HG02884 (cell line): Measurements from ENCODE around the gene CENPP.

Experiments
- ATAC-seq: cut with Tn5 transposase; IDR thresholded peaks from one replicate; pipeline ENCODE4 v1.9.1; 2021; ENCODE audit warnings: mild to moderate bottlenecking, moderate library complexity; ENCODE audit not compliant: unreplicated experiment

The CENPP gene

GRCh38 chr9:92422611-92423338 lies 97.0 kb downstream of the CENPP start:
- ATAC-seq: no peak

DNA sequence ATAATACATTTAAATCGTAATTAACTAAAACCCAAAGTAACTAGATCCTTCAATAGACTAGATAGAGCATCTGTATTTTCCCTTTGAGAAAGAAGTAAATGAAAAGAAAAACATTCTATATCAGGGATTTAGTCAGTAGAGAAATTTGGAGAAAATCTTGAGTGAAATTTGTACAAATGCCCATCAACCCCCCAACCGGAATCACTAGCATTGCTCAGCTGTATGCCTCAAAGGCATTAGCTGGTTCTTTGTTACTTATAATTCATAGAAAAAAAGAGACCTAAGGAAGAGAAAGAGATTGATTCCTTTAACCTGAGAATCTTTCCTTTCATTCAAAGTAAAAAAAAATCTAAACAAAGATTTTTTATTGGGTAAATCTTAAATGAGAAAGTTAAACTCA lies 97.9 kb downstream of the CENPP start:
- ATAC-seq: no peak

GRCh38 chr9:92424340-92424739 lies 98.6 kb downstream of the CENPP start, which contains the start of gene OMD:
OMD (minus strand) TSS chr9:92424471; CDS start chr9:92417558, 6,913 bp downstream.
- ATAC-seq: no peak

DNA sequence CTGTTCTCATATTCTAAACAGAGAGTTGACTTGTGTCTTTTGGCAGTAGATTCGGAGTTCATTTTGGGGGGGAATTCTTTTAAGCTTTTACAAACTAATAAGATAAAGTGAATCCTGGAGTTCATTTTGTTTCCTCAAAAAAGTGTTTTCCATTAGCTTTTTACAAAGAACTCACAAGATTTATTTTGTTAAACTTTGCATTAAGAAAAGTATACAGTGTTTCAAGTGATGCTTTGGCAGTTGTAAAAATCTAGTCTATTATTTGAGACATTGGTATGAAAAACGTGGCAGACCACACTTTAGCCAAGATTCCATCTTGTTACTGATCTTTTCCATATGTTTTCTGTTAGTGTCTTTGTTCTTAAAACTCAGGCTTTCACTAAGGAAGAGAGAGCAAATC lies 99.7 kb downstream of the CENPP start:
- no peak for ATAC-seq

- ATAC-seq: no peak
Observed at GRCh38 chr9:92426501-92427145, 100.9 kb downstream of the CENPP start.

- no peak for ATAC-seq
Observed at GRCh38 chr9:92429836-92430235, 104.1 kb downstream of the CENPP start.

GRCh38 chr9:92432350-92432749 lies 106.6 kb downstream of the CENPP start:
- no peak for ATAC-seq

DNA sequence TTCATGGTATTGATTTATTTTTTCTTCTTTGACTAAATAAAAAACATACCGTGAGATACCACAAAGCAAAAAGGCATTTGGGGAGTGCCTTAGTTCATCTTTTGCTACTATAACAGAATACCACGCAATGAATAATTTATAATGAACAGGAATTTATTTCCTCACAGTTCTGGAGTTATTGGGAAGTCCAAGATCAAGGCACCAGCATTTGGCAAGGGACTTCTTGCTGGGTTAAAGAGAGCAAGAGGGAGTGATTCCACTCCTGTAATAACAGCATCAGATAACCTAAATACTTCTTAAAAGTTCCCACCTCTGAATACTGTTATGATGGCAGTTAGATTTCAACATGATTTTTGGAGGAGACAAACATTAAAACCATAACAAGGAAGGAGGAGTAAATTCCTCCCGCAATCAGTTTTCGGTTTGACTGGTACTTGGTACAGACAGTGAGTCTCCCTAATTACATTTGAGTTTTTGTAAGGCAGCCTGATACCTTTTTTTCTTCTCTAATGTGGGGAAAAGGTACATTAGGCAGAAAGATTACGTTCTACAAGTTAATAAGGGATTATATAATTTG lies 107.3 kb downstream of the CENPP start:
- no peak for ATAC-seq

GRCh38 chr9:92435263-92435662 lies 109.5 kb downstream of the CENPP start:
- ATAC-seq: no peak

DNA sequence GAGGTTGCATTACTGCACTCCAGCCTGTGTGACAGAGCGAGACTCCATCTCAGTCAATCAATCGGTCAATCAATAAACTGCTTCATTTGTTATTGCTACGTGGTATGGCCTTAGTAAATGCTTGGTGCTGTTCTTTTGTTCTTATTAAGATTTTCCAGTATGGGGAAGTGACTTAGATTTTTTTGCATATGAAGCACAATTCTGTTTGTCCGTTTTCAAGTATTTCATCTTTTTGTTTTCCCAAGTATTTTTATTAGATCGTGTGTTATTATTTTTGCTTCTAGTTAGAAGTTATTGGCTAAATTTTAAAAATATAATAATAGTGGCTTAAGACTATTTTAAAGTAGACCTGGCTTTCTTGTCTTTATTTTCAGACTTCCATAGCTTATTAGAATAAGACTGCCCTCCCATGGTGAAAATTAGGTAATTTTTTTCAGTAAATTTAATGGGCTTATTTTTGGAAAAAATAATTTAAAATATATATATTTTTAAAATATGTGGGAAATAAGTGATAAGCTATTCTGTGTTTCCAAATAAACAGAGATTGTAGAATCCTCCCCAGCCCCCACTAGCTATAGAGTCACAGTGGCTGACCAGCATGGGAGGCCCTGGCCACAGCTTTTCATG lies 113.3 kb downstream of the CENPP start:
- no peak for ATAC-seq

DNA sequence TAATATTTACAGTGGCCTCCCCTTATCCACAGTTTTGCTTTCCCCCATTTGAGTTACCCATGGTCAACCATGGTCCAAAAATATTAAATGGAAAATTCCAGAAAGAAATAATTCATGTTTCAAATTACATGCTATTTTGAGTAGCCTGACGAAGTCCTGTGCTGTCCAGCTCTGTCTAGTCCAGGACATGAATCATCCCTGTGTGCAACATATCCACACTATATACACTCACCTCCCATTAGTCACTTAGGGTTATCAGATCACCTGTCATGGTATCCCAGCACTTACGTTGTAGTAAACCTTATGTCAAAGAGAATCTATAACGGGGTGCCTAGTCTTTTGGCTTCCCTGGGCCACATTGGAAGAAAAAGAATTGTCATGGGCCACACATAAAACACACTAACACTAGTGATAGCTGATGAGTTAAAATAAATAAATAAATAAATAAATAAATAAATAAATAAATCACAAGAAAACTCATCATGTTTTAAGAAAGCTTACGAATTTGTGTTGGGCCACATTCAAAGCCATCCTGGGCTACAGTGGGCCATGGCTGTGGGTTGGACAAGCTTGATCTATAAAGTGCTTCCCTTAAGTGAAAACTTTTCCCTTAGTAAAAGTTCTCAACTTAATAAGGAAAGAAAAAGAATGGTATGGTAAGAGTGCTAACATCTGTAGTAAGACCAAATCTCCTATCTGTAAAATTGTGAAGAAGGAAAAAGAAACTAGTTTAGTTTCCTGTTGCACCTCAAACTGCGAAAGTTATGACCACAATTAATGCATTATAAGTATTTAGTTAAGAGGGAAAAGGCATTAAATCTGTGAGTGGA lies 114.4 kb downstream of the CENPP start:
- ATAC-seq: no peak

GRCh38 chr9:92440751-92441046 lies 114.9 kb downstream of the CENPP start:
- ATAC-seq: no peak

DNA sequence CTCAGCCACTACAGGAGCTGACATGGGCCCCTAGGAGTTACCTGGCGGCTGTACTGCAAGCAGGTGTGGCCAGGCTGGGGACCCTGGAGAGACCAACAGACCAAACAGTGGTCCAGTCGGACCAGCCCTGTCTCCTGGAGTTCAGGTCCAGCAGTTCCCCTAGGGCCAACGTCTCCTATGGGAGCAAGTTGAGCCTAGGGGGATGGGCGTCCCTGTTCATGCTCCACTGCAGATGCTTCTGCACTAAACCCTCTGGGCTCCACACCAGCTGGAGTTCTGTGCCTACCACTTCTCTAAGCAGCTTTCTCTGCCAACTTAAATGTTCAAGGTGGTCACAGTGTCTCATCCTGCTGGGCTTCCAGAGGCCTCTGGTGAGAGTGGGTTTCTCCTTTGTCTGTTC lies 119.1 kb downstream of the CENPP start:
- ATAC-seq: no peak

DNA sequence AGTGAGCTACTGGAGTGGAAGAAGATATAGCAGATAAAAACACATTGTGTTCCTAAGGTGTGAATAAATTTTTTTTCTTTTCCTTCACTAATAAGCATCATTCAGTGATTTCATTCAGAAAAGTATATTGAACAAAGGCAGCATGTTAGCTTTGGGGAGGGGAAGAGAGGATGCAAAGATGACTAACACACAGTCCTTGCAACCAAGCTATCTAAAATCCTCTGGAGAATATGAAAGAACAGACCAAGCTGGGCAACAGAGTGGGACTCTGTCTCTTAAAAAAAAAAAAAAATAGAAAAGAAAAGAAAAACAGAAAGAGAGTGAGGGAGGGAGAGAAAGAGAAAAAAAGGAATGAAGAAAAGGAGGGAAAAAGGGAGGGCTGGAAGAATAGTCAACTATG lies 120.8 kb downstream of the CENPP start:
- ATAC-seq: no peak

GRCh38 chr9:92455217-92455616 lies 129.5 kb downstream of the CENPP start:
- ATAC-seq: no peak

DNA sequence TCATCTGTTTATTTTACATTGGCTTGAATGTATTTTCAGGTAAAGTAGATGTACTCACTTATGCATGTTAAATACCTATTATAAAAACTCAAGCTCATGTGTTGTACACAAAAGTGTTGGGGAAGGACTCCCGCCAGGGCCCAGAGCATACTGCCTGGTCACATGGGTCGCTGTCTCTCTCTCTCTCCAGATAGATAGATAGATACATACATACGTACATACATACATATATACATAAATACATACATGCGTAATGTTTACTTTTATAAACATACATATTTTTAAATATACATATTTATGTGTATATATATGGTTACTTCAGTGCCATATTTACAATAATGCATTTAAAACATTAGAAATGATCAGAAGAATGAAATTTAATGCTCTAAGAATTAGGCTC lies 131.8 kb downstream of the CENPP start:
- no peak for ATAC-seq

- ATAC-seq: no peak
Observed at GRCh38 chr9:92463387-92463786, 137.6 kb downstream of the CENPP start.

- ATAC-seq: no peak
Observed at GRCh38 chr9:92463984-92464383, 138.2 kb downstream of the CENPP start.

- ATAC-seq: no peak
Observed at GRCh38 chr9:92467041-92467440, 141.3 kb downstream of the CENPP start.

DNA sequence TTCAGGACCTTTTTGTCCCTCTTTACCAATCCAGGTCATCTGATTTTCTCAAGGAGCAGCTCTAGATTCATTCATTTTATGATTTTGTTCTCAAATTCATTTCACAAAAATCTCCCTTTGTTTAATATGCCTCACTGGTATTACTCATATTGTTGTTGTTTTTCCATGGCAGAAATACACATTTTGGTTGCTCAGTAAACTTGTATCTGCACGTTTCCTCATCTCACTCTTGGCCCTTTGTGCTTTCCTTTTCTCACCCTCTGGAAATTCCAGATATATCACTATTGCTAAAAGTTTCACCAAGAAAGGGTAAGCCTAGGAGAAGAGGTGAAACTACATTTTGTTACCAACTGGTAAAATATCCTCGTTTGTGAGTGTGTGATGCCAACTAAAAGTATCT lies 141.8 kb downstream of the CENPP start:
- no peak for ATAC-seq

DNA sequence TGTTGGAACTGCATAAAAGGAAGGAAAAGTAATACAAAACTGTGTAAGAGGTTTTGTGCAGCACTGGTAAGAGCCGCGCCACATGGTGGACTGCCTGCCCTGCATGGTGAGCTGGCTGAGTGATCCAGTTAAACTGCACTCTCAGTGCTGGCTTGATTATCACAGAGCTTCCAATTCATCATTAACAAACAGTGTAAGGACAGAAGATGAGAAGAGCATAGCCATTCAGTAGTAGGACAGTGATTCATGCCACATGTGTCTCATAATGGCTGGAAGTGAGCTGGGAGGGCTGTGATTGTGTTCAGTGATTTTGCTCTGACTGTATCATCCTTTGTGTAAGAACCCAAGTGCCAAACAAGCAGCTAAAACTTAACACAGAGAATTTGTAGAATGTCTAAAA lies 142.5 kb downstream of the CENPP start:
- ATAC-seq: no peak
